Brain microvascular endothelial cell (primary cell): ENCODE results near the gene NCOR1.

ENCODE experiments used
- DNase-seq: peaks from one replicate; pipeline ENCODE4 v3.0.0-alpha.2; 2020
- H3K27ac ChIP-seq: fragments of 250-450 bp; sonication (Bioruptor Pico); 2 replicates; pipeline ENCODE4 v1.5.1; 2020; ENCODE audit warnings: mild to moderate bottlenecking, moderate library complexity
- H3K27me3 ChIP-seq: fragments of 250-450 bp; sonication (Bioruptor Pico); replicated peaks from 2 replicates; pipeline ENCODE4 v1.5.1; 2020; ENCODE audit warnings: mild to moderate bottlenecking
- H3K36me3 ChIP-seq: fragments of 250-450 bp; sonication (Bioruptor Pico); replicated peaks from 2 replicates; pipeline ENCODE4 v1.5.1; 2020; ENCODE audit warnings: mild to moderate bottlenecking
- H3K4me3 ChIP-seq: 2 replicates; pipeline ENCODE4 v1.5.1; 2011; ENCODE audit warnings: low read depth, mild to moderate bottlenecking, control low read depth, low read length, moderate library complexity
- CTCF ChIP-seq: IDR thresholded peaks from 2 replicates; pipeline ENCODE4 v1.5.1; 2011; ENCODE audit warnings: low read depth, mild to moderate bottlenecking, moderate library complexity, low read length, control low read depth, inconsistent platforms; ENCODE audit errors: missing control alignments
- in situ Hi-C: cut with HindIII; loops from 2 replicates; pipeline ENCODE4 v1.10.0; 2017; ENCODE audit warnings: low sequenced_read_pairs, low pct_ligation_motif_present

Gene NCOR1

GRCh38 chr17:15981646-15982580 is 233.4 kb downstream of the NCOR1 start:
- in situ Hi-C loops: no loop called here
- TF ChIP-seq CTCF: no peak
- Histone ChIP-seq H3K27ac (peak overlapping the region; percentile 70), H3K36me3 (peaks cover 22% of the 10 kb centered on the region), H3K27me3 (no peaks in the 10 kb centered on the region), H3K4me3 (no peak overlapping the region)
- DNase-seq: peak; percentile 51

GRCh38 chr17:15981208-15981607 is 234.1 kb downstream of the NCOR1 start:
- H3K27me3 ChIP-seq: no peaks in the 10 kb centered on the region
- H3K27ac ChIP-seq: peak overlapping the region; percentile 70
- in situ Hi-C loops: no loop called here
- no peak for TF ChIP-seq CTCF
- no peak for DNase-seq
- no peak overlapping the region for H3K4me3 ChIP-seq
- H3K36me3 ChIP-seq: peaks cover 21% of the 10 kb centered on the region
